K562 (cell line): ENCODE results near the gene MMP23B. TPM values are rescaled to one million over a fixed set of nuclear protein-coding genes. Genes with fewer than 3 reads are reported as not detected.
A peak's percentile ranks its signal among the peaks of the same experiment; 100 is the strongest.

Experiments used
- CC2D1A ChIP-seq: fragments of 450-650 bp; IDR thresholded peaks from 2 replicates; pipeline ENCODE4 v1.6.1; 2017; ENCODE audit warnings: mild to moderate bottlenecking
- MYC ChIP-seq, 2 experiments: fragments of 250-450 bp in 1 of 2; sonication (Bioruptor Pico) in 1 of 2; IDR thresholded peaks; 2 replicates each; pipeline versions ENCODE4 v1.5.1 to v1.6.1; 2012 to 2021; ENCODE audit warnings: low read depth in 2 of 2, borderline replicate concordance in 1 of 2, improper control_type of control experiment in 1 of 2, low read length in 1 of 2, mild to moderate bottlenecking in 1 of 2, moderate library complexity in 1 of 2
- NELFE ChIP-seq: IDR thresholded peaks from 2 replicates; pipeline ENCODE4 v1.6.1; 2011; ENCODE audit warnings: mild to moderate bottlenecking; ENCODE audit not compliant: insufficient read depth, insufficient read length
- NFYB ChIP-seq: IDR thresholded peaks from 2 replicates; pipeline ENCODE4 v1.6.1; 2011; ENCODE audit warnings: mild to moderate bottlenecking, moderate library complexity; ENCODE audit not compliant: insufficient read length; ENCODE audit errors: extremely low read depth
- SRSF9 ChIP-seq: fragments of 200-400 bp; formaldehyde crosslinking; IDR thresholded peaks from 2 replicates; pipeline ENCODE4 v1.6.1; 2017; ENCODE audit warnings: low read depth, low read length, borderline replicate concordance
- TBL1XR1 ChIP-seq, 2 experiments: IDR thresholded peaks; 2 replicates each; pipeline ENCODE4 v1.6.1; 2012; ENCODE audit warnings: improper control_type of control experiment in 2 of 2, low read length in 2 of 2, mild to moderate bottlenecking in 1 of 2
- TEAD2 ChIP-seq: fragments of 450-650 bp; IDR thresholded peaks from 2 replicates; pipeline ENCODE4 v1.6.1; 2016; ENCODE audit warnings: missing genetic modification characterization, control low read depth, missing compliant biosample characterization
- TSC22D4 ChIP-seq: fragments of 450-650 bp; IDR thresholded peaks from 2 replicates; pipeline ENCODE4 v1.6.1; 2016; ENCODE audit warnings: missing genetic modification characterization, missing biosample characterization, control low read depth
- ZSCAN29 ChIP-seq: fragments of 450-650 bp; IDR thresholded peaks from 2 replicates; pipeline ENCODE4 v1.6.1; 2017
- polyA plus RNA-seq, 8 experiments: library from polyadenylated mRNA; depleted of rRNA in 4 of 8; stranded (reverse) in 5 of 8; unstranded in 3 of 8; fragments of >200 nt; fragmentation: Nextera tagmentation in 2 of 8; fragmentation: Illumina TruSeq in 1 of 8; extraction: Ambion mirVana in 2 of 8; extraction: Trizol in 1 of 8; gene quantifications; 2 replicates each; pipeline versions ENCODE4 v1.2.1 to v1.2.3, GENCODE V29; 2011 to 2014; ENCODE audit warnings: inconsistent platforms in 1 of 8, missing spikeins in 1 of 8
- total RNA-seq, 7 experiments: library from RNA; depleted of rRNA in 6 of 7; stranded (reverse); fragments of >200 nt in 6 of 7; fragmentation: Illumina TruSeq in 2 of 7; extraction: Trizol in 2 of 7; gene quantifications; 2 replicates each; pipeline versions ENCODE4 v1.2.1 to v1.2.3, GENCODE V29; 2011 to 2021; ENCODE audit warnings: low replicate concordance in 1 of 7
- TF ChIP-seq, protein P1 (sequence below): fragments of 450-650 bp; formaldehyde crosslinking; IDR thresholded peaks from 2 replicates; pipeline ENCODE4 v1.4.0; 2022; ENCODE audit warnings: missing genetic modification characterization
- TF ChIP-seq, protein P2 (sequence below): fragments of 250-450 bp; sonication (Bioruptor Pico); IDR thresholded peaks from 2 replicates; pipeline ENCODE4 v1.8.0; 2022; ENCODE audit warnings: moderate library complexity, mild to moderate bottlenecking, inconsistent platforms
- TF ChIP-seq, protein P3 (sequence below): fragments of 200-800 bp; sonication (Bioruptor generic); IDR thresholded peaks from 2 replicates; pipeline ENCODE4 v1.6.1; 2017; ENCODE audit warnings: missing genetic modification characterization, missing compliant biosample characterization
- TF ChIP-seq, protein P4 (sequence below): fragments of 450-650 bp; formaldehyde crosslinking; IDR thresholded peaks from 2 replicates; pipeline ENCODE4 v1.4.0; 2022; ENCODE audit warnings: mild to moderate bottlenecking, moderate library complexity
- TF ChIP-seq, protein P5 (sequence below): fragments of 450-650 bp; IDR thresholded peaks from 2 replicates; pipeline ENCODE4 v1.6.1; 2016; ENCODE audit warnings: low read depth, mild to moderate bottlenecking, moderate library complexity

Gene MMP23B
- total and polyA plus RNA-seq, 9 of the 15 experiments (the other 6 are each of a cell fraction or from before 2014, with no cell fraction given) = 0.28 to 1.2 (median 0.41) TPM; not detected in 5

DNA sequence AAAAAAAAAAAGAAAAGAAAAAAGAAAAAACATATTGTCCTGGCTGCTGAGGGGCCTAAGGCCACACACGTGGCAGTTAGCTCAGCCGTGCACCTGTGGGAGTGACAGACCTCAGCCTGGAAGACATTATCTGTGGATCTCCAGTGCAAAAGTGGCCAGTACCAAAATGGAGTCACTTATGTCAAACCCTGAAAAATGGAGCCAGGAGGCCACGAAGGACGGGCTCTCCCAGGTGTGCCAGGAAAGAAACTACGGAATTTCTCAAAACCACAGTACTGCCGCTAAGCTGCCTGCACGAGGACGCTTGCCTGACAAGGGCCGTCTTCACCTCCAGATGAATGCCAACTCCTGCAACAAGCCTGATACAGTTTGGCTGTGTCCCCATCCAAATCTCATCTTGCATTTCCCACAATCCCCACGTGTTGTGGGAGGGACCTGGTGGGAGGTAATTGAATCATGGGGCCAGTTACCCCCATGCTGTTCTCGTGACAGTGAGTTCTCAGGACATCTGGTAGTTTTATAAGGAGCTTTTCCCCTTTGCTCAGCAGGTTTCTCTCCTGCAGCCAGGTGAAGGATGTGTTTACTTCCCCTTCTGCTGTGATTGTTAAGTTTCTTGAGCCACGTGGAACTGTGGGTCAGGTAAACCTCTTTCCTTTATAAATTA is 22.0 kb upstream of the MMP23B start (continued):
- TF ChIP-seq, protein P1, sequence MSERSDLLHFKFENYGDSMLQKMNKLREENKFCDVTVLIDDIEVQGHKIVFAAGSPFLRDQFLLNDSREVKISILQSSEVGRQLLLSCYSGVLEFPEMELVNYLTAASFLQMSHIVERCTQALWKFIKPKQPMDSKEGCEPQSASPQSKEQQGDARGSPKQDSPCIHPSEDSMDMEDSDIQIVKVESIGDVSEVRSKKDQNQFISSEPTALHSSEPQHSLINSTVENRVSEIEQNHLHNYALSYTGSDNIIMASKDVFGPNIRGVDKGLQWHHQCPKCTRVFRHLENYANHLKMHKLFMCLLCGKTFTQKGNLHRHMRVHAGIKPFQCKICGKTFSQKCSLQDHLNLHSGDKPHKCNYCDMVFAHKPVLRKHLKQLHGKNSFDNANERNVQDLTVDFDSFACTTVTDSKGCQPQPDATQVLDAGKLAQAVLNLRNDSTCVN (CRISPR knock-in tag) = peak; percentile 75; the same call in 1 of the 2 replicates
- TF ChIP-seq, protein P2, sequence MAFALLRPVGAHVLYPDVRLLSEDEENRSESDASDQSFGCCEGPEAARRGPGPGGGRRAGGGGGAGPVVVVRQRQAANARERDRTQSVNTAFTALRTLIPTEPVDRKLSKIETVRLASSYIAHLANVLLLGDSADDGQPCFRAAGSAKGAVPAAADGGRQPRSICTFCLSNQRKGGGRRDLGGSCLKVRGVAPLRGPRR = peak; percentile 91
- TF ChIP-seq ZSCAN29 (no peak), TBL1XR1 (IDR thresholded peaks at IDR 0.05; ENCODE audit: low read length in 2 of 2) (no peak), TSC22D4 (no peak), NFYB (no peak), MYC (IDR thresholded peaks at IDR 0.05; ENCODE audit: low read depth, low read length) (no peak), MYC (CRISPR knock-in tag; IDR thresholded peaks at IDR 0.05; ENCODE audit: borderline replicate concordance, low read depth) (peak; percentile 87; the same call in 1 of the 2 replicates), TEAD2 (tag) (peak; percentile 92), CC2D1A (no peak), SRSF9 (no peak), NELFE (no peak)
- TF ChIP-seq, protein P3, sequence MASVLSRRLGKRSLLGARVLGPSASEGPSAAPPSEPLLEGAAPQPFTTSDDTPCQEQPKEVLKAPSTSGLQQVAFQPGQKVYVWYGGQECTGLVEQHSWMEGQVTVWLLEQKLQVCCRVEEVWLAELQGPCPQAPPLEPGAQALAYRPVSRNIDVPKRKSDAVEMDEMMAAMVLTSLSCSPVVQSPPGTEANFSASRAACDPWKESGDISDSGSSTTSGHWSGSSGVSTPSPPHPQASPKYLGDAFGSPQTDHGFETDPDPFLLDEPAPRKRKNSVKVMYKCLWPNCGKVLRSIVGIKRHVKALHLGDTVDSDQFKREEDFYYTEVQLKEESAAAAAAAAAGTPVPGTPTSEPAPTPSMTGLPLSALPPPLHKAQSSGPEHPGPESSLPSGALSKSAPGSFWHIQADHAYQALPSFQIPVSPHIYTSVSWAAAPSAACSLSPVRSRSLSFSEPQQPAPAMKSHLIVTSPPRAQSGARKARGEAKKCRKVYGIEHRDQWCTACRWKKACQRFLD (CRISPR knock-in tag) = peak; percentile 98
- TF ChIP-seq, protein P4, sequence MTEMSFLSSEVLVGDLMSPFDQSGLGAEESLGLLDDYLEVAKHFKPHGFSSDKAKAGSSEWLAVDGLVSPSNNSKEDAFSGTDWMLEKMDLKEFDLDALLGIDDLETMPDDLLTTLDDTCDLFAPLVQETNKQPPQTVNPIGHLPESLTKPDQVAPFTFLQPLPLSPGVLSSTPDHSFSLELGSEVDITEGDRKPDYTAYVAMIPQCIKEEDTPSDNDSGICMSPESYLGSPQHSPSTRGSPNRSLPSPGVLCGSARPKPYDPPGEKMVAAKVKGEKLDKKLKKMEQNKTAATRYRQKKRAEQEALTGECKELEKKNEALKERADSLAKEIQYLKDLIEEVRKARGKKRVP (CRISPR knock-in tag) = peak; percentile 56; the same call in 1 of the 2 replicates
- TF ChIP-seq, protein P5, sequence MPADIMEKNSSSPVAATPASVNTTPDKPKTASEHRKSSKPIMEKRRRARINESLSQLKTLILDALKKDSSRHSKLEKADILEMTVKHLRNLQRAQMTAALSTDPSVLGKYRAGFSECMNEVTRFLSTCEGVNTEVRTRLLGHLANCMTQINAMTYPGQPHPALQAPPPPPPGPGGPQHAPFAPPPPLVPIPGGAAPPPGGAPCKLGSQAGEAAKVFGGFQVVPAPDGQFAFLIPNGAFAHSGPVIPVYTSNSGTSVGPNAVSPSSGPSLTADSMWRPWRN = no peak
